Urinary bladder (tissue), 4 donors: ENCODE results near the gene MAFB. TPM values are rescaled to one million over a fixed set of nuclear protein-coding genes. Genes with fewer than 3 reads are reported as not detected.
A peak's percentile ranks its signal among the peaks of the same experiment; 100 is the strongest.

Experiments used
- DNase-seq: peaks from one replicate; pipeline ENCODE4 v3.0.0-alpha.2; 2015; ENCODE audit errors: extremely low spot score
- H3K27ac ChIP-seq: one replicate; pipeline ENCODE4 v1.5.1; 2013; ENCODE audit warnings: low read depth, mild to moderate bottlenecking, moderate library complexity
- H3K36me3 ChIP-seq: one replicate; pipeline ENCODE4 v1.6.1; 2013; ENCODE audit warnings: mild to moderate bottlenecking, moderate library complexity; ENCODE audit not compliant: insufficient read depth
- H3K4me1 ChIP-seq: one replicate; pipeline ENCODE4 v1.6.1; 2013; ENCODE audit warnings: mild to moderate bottlenecking, moderate library complexity; ENCODE audit not compliant: insufficient read depth
- H3K4me3 ChIP-seq: one replicate; pipeline ENCODE4 v1.5.1; 2013; ENCODE audit warnings: low read depth, low read length
- WGBS: extraction: QIAGEN DNeasy Blood & Tissue Kit; methylation state at CpG from one replicate; pipeline ENCODE4 v1.1.7; 2013; 5-methylcytosine and 5-hydroxymethylcytosine counted together
- polyA plus RNA-seq: library from polyadenylated mRNA; stranded (reverse); fragments of 200-250 nt; gene quantifications from one replicate; pipeline ENCODE4 v1.2.3, GENCODE V29; 2013
- total RNA-seq: library from RNA; depleted of rRNA; stranded (reverse); fragments of >200 nt; gene quantifications from one replicate; pipeline ENCODE4 v1.2.3, GENCODE V29; 2014
- donor health status: healthy with polysubstance abuse.
- donor health status: healthy.

The MAFB gene
- total and polyA plus RNA-seq, 2 donors = 9.1 to 20.0 TPM

DNA sequence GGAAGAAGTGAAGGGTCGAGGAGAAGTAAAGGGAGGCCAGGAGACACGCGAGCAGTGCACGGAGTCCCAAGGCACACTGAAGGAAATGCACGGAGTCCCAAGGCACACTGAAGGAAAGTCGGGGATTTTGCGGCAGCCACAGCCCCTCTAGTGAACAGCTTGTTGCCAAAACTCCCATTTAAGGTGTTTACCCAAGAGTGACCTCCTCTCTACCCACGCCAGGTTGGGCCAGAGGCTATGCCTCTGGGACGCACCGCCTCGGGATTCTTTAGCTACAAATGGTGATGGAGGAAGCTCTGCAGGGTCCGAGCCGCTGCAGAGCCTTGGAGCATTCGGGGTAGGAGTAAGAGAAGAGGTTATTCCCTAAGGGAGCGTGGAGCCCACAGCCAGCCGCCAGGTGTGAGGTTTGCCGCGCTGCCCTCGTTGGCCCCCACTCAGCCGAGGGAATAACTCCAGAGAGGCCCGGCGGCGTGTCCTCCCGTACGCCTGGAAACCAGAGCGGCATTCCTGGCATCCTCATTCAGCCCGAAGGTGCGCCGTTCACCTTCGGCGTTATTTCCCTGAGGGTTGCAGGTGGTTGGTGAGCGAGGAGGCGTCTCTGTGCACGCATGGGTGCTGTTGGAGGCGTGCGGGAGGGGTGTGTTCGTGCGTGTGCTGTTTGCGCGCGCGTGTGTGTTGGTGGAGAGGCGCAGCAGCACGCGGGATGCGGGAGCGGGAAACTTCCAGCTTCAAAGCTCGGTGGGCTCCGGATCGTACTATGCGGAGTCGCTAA is 3.4 kb upstream of the MAFB start:
- Histone ChIP-seq H3K4me1 (no peaks in the 10 kb centered on the region), H3K4me3 (no peak overlapping the region), H3K36me3 (no peaks in the 10 kb centered on the region), H3K27ac (no peak overlapping the region)
- WGBS = 9% methylated on average over 52 of the region's 52 CpGs
- DNase-seq = no peak

- H3K4me1 ChIP-seq = no peaks in the 10 kb centered on the region
- DNase-seq = no peak
- H3K4me3 ChIP-seq = no peak overlapping the region
- WGBS = 21% methylated on average over 29 of the region's 29 CpGs
- H3K36me3 ChIP-seq = no peaks in the 10 kb centered on the region
- H3K27ac ChIP-seq = no peak overlapping the region
These were observed 2.7 kb upstream of the MAFB start for GRCh38 chr20:40691566-40692239.

- 15% methylated on average over 45 of the region's 45 CpGs for WGBS
- Histone ChIP-seq H3K27ac (no peak overlapping the region), H3K36me3 (no peaks in the 10 kb centered on the region), H3K4me1 (no peaks in the 10 kb centered on the region), H3K4me3 (no peak overlapping the region)
- DNase-seq = no peak
These were observed 2.0 kb upstream of the MAFB start for GRCh38 chr20:40690836-40691565.

DNA sequence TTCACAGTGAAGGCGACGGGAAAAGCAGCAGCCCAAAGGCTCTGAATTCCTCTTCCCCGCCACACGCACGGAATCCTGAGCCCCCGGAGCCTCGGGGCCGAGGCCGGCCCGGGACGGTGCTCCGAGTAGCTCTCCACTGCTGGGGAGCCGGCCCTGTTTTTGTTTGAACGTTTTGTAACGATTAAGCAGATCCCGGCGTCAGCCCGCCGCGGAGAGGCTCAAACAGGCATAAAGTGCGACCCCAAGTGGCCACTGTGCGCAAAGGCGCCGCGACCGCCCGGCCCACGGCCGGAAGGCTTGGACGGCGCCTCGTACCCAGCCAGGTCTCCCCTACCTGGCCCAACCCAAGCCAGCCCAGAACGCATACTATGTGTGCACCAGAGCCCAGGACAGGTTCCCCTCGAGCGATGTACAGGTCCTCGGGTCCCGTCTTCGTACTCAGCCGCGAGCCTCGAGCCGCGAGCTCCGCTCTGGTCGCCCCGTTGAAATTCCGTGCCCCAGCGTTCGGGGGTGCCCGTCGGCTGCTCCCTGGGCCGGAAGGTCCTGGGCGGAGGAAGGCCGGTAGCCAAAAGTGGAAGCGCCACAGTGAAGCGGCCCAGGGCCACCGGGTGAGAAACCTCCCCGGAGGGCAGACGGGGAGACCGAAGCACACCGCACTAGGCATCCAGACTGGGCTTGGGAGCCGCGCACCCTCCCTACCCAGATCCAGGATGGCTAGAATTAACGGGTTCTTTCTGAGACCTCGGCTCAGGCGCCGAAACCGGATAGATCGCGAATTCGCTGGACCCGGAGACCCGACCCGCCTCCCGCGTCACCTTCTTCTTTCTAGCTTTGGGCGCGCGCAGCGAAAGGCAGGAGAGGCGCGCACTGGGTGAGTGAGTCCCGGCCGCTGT is 1.2 kb upstream of the MAFB start:
- Histone ChIP-seq H3K4me1 (no peaks in the 10 kb centered on the region), H3K4me3 (peak overlapping the region; percentile 52), H3K36me3 (no peaks in the 10 kb centered on the region), H3K27ac (peak overlapping the region; percentile 92)
- peak; percentile 84 for DNase-seq
- WGBS = 2% methylated on average over 84 of the region's 84 CpGs

DNA sequence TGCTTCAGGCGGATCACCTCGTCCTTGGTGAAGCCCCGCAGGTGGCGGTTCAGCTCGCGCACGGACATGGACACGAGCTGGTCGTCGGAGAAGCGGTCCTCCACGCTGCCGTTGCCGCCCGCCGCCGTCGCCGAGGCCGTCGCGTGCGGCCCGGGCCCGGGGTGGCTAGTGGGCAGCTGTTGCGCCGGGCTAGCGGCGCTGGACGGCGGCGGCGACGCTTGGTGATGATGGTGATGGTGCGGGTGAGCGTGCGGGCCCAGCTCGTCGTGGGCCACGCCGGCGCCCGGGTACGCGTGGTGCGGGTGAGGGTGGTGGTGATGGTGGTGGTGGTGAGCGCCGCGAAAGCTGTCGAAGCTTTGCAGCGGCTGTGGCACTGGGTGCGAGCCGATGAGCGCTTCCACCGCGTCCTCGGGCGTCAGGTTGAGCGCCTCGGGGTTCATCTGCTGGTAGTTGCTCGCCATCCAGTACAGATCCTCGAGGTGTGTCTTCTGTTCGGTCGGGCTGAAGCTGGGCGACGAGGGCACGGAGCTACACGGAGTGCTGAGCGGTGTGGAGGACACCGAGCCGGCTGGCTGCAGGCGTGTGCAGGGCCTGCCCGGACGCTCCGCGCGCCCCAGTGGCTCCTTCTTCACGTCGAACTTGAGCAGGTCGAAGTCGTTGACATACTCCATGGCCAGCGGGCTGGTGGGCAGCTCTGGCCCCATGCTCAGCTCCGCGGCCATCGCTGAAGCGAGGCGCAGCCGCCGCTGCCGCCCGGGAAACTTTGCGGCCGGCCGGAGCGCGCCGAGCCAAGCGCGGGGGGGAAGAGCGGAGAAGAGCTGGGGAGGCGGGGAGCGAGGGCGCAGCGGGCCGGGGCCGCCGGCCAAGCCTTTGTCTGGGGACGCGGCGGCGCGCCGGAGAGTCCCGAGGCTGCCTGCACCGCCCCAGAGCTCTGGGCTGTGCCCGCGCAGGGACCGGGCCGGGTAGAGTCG is 622 bp downstream of the MAFB start:
- H3K36me3 ChIP-seq = no peaks in the 10 kb centered on the region
- WGBS = 1% methylated on average over 120 of the region's 120 CpGs

GRCh38 chr20:40687384-40688128 is 1.5 kb downstream of the MAFB start:
- no peaks in the 10 kb centered on the region for H3K36me3 ChIP-seq
- peak overlapping the region; percentile 52 for H3K4me3 ChIP-seq
- peak overlapping the region; percentile 65 for H3K27ac ChIP-seq
- WGBS = 2% methylated on average over 62 of the region's 62 CpGs
- no peaks in the 10 kb centered on the region for H3K4me1 ChIP-seq
- no peak for DNase-seq

More for the DNA sequence above, 622 bp downstream of the MAFB start:
- no peak for DNase-seq
- Histone ChIP-seq H3K27ac (peak overlapping the region; percentile 55), H3K4me3 (peak overlapping the region; percentile 52), H3K4me1 (no peaks in the 10 kb centered on the region)

- 53% methylated on average over 12 of the region's 12 CpGs for WGBS
- Histone ChIP-seq H3K27ac (no peak overlapping the region), H3K36me3 (no peaks in the 10 kb centered on the region), H3K4me1 (no peaks in the 10 kb centered on the region), H3K4me3 (peak overlapping the region; percentile 52)
- DNase-seq = no peak
These were observed 2.1 kb downstream of the MAFB start for GRCh38 chr20:40686893-40687292.

- Histone ChIP-seq H3K27ac (peak overlapping the region; percentile 47), H3K4me3 (peak overlapping the region; percentile 52), H3K4me1 (no peaks in the 10 kb centered on the region), H3K36me3 (no peaks in the 10 kb centered on the region)
- 70% methylated on average over 7 of the region's 7 CpGs for whole genome bisulfite sequencing
- DNase-seq = no peak
These were observed 2.6 kb downstream of the MAFB start for GRCh38 chr20:40686434-40686882.

DNA sequence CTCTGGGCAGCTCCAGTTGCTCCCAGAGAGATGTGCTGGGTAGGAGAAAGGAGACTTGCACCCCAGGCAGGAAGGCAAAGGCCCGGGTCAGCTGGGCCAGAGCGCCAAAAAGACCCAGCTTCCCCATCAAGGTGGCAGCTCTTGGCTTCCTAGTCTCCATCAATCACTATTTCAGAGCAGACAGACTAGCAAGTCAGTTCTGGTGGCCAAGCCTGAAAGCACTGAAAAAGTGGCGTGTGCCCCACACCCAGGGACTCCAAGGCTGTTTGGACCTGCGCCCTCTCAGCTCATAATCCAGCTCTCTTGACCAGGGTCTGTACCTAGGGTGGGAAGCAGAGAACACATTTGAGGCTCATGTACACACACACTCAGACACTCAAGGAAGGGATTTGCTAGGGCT is 3.7 kb downstream of the MAFB start:
- no peak for DNase-seq
- Histone ChIP-seq H3K27ac (peak overlapping the region; percentile 14), H3K36me3 (no peaks in the 10 kb centered on the region), H3K4me1 (no peaks in the 10 kb centered on the region), H3K4me3 (no peak overlapping the region)
- 90% methylated on average over 4 of the region's 4 CpGs for WGBS

DNA sequence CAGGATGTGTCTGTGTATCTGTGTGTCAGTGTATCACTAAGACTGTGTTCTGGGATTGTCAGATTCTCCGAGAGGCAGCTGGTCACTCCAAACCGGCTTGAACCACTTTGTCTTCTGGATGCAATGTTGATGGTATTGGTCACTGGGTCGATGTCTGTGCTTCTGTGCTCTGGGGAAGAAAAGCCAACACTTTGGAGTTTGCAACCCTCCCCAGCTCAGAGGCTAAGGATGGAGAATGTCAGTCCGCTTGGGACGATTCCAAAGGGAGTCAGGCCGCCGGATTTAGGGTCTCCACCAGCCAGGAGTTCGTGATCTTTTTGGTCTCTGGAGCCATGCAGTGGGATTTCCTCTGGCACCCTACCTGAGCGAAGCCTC is 5.2 kb downstream of the MAFB start:
- H3K4me1 ChIP-seq = no peaks in the 10 kb centered on the region
- DNase-seq = no peak
- peak overlapping the region; percentile 42 for H3K4me3 ChIP-seq
- WGBS = 63% methylated on average over 9 of the region's 9 CpGs
- peak overlapping the region; percentile 78 for H3K27ac ChIP-seq
- no peaks in the 10 kb centered on the region for H3K36me3 ChIP-seq

- no peak for DNase-seq
- Histone ChIP-seq H3K4me3 (peak overlapping the region; percentile 42), H3K27ac (peak overlapping the region; percentile 78), H3K4me1 (no peaks in the 10 kb centered on the region), H3K36me3 (no peaks in the 10 kb centered on the region)
- 12% methylated on average over 58 of the region's 58 CpGs for WGBS
These were observed 5.7 kb downstream of the MAFB start for GRCh38 chr20:40683221-40683893.
